CD4-positive, alpha-beta T cell treated with Interleukin-6 for 4 hours (primary cell): Measurements from ENCODE around the gene WDR70.
"Not testable (repeated sequence)": the region's sequence is repeated elsewhere in the genome, so short reads cannot be mapped to it uniquely, and the experiment has no call there.

Source experiments
- DNase-seq: peaks from one replicate; pipeline ENCODE4 v3.0.0-alpha.2; 2020; ENCODE audit warnings: mixed read lengths

The WDR70 gene

GRCh38 chr5:37518356-37518755 is 139.2 kb downstream of the WDR70 start:
- DNase-seq: not testable (repeated sequence)

DNA sequence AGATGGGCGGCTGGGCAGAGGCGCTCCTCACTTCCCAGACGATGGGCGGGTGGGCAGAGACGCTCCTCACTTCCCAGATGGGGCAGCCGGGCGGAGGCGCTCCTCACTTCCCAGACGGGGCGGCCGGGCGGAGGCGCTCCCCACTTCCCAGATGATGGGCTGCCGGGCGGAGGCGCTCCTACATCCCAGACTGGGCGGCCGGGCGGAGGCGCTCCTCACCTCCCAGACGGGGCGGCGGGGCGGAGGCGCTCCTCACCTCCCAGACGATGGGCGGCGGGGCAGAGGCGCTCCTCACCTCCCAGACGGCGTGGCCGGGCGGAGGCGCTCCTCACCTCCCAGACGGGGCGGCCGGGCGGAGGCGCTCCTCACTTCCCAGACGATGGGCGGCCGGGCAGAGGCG is 140.2 kb downstream of the WDR70 start:
- DNase-seq: no peak

- no peak for DNase-seq
Measured at GRCh38 chr5:37519807-37520206, 140.7 kb downstream of the WDR70 start.

DNA sequence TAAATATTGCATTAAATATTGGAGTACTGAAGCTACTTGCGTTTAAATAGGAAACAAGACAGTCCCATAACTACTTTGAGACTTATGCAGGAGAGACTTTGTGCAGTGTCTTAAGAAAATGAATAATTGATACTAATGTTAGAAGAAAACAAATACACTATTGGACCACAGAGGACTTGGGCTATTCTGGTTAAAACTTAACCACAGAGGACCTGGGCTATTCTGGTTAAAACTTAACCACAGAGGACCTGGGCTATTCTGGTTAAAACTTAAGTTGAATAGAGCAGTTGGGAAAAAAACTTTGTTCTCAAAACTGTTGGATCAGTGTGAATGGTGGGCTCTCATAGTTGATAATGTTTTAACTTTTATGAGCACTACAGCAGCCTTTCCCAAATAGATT is 141.7 kb downstream of the WDR70 start:
- no peak for DNase-seq

- DNase-seq: no peak
Measured at GRCh38 chr5:37532976-37533740, 154.0 kb downstream of the WDR70 start.

GRCh38 chr5:37533851-37534250 is 154.7 kb downstream of the WDR70 start:
- DNase-seq: no peak

- DNase-seq: no peak
Measured at GRCh38 chr5:37539459-37539858, 160.3 kb downstream of the WDR70 start.

- DNase-seq: no peak
Measured at GRCh38 chr5:37543216-37543615, 164.1 kb downstream of the WDR70 start.

DNA sequence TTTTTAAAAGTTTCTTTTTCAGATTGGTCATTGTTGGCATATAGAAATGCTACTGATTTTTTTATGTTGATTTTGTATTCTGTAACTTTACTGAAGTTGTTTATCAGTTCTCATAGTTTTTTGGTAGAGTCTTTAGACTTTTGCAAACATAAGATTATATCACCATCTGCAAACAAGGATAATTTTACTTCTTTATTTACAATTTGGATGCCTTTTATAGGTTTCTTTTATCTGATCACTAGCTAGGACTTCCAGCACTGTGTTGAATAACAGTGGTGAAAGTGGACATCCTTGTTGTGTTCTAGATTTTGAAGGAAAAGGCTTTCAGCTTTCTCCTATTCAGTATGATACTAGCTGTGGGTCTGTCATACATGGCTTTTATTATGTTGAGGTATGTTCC is 170.3 kb downstream of the WDR70 start:
- DNase-seq: no peak

GRCh38 chr5:37552161-37552560 is 173.0 kb downstream of the WDR70 start:
- no peak for DNase-seq

- no peak for DNase-seq
Measured at GRCh38 chr5:37552770-37553719, 173.9 kb downstream of the WDR70 start.

- DNase-seq: no peak
Measured at GRCh38 chr5:37553720-37554404, 174.7 kb downstream of the WDR70 start.

GRCh38 chr5:37554405-37554739 is 175.3 kb downstream of the WDR70 start:
- DNase-seq: no peak

GRCh38 chr5:37554938-37555337 is 175.8 kb downstream of the WDR70 start:
- DNase-seq: no peak

GRCh38 chr5:37557734-37558293 is 178.7 kb downstream of the WDR70 start:
- DNase-seq: no peak

- no peak for DNase-seq
Measured at GRCh38 chr5:37565062-37565670, 186.0 kb downstream of the WDR70 start.

DNA sequence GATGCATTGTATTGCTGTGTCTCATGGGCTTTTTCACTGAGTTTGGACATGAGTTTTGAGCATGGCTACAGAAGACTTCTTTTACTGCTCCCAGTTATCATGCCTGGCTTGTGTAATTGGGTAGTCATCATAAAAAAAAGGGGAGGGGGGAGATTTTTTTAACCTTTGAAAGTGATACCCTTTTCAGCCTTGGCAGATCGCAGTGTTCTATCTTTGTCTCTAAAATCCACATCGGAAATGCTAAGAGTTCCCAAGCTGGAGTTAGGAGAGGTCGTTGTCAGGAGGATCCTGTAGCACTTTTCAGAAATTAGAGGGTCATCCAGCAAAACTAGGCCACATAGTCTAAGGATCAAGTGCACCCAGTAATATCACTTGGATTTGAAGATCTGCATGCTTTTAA is 188.4 kb downstream of the WDR70 start:
- DNase-seq: no peak

GRCh38 chr5:37568018-37568753 is 189.1 kb downstream of the WDR70 start:
- DNase-seq: no peak

DNA sequence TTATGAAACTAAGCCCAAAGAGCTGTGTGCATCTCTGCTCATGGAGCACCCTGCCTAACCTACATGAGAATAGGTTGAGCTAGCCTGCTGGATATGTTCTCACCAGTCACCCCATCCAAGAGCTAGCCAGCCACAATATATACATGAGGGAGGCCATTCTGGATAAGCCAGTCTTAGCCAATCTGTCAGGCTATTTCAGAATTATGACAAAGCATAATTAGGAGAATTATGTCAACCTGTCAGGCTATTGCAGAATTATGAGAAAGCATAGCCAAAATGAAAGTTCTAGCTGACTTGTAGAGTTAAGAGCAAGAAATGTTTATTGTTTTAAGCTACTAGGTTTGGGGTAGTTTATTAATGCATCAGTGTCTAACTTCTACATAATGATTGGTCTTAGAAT is 189.8 kb downstream of the WDR70 start:
- no peak for DNase-seq

DNA sequence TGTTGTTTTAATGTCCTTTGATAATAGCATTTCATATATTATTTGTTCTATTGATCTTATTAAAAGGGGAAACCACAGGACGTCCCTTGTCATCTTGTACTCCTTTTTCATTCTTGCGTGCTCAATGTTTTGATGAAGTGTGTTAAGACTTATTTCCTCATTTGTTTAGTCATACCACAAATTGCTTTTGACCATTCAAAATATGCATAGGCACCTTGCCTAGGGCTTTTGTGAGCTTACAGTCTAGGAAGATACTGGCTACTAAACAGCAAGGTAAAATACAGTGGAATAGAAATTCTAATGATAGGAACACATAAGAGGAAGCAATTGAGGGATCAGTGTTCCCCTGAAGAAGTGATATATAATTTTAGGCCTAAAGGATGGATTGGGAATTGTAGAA is 190.3 kb downstream of the WDR70 start:
- no peak for DNase-seq

DNA sequence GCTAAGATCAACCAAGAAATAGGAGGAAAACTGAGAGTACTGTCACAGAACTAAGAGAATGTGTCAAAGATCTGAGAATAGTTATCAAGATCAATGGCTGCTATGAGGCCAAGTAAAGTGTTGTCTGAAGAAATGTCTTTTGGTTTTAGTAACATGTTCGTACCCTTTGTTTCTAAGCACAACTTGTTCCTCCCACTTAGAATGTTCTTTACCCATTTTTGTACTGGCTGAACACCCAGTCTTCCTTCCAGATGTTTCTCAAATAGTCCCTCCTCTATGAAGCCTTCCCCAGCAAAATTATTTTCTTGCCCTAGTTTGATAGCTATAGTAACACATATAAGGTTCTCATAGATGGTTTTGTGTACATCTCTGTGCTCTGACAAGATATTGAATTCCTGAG is 191.5 kb downstream of the WDR70 start:
- no peak for DNase-seq

DNA sequence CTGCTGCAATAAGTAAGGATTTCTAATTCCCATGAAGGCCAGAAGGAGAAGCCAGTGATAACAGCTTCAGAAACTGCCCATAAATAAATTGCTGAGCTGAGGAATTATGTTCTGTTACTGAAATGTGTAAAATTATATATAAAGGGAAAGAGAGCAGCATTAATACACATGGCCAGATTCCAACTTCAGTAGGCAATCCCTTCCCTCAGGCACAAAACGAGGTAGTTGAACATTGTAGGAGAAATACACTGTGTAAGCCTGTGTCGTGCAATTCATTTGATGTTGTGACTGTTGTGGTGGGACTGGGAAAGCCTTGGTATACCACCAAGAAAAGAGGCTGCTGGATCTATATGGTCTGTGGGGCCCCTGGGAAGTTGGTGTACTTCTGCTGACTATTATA is 192.9 kb downstream of the WDR70 start:
- no peak for DNase-seq
